GM18867 (cell line): ENCODE measurements around the gene RBM23.
"Not testable (repeated sequence)": the region's sequence is repeated elsewhere in the genome, so short reads cannot be mapped to it uniquely, and the experiment has no call there.

Source experiments
- ATAC-seq: cut with Tn5 transposase; IDR thresholded peaks from one replicate; pipeline ENCODE4 v1.9.1; 2021; ENCODE audit warnings: mild to moderate bottlenecking, moderate library complexity; ENCODE audit not compliant: unreplicated experiment

Gene RBM23

DNA sequence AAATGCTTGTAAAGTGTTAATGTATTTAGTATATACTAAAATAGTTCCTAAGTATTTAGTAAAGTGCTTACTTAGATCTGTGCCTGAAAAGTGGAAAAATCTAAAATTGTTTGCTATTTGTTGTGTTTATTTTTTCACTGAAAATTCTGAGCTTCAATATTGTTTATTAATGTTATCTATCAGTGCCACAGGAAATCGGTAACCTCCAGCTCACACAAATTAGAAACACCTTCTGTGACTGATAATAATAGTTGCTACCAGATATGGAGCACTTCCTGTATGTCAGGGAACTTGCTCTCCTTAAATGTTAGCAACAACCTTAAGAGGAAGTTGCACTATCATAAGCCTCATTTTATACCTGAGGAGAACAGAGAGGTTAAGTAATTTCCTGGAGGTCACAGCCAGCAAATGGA, 48.1 kb downstream of the RBM23 start:
- ATAC-seq = peak; percentile 40

DNA sequence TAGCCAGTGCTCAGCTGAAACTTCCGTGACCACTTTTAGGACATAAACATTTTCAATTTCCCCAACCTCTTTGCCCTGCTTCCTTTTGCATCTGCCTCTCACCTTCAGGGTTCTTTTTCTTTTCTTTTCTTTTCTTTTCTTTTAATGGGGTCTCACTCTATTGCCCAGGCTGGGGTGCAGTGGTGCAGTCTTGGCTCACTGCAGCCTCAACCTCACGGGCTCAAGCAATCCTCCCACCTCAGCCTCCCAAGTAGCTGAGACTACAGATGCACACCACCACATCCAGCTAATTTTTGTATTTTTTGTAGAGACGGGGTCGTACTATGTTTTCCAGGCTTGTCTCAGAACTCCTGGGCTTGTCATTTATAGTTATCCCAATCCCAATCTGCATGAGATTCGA, 52.1 kb downstream of the RBM23 start:
- ATAC-seq = no peak

DNA sequence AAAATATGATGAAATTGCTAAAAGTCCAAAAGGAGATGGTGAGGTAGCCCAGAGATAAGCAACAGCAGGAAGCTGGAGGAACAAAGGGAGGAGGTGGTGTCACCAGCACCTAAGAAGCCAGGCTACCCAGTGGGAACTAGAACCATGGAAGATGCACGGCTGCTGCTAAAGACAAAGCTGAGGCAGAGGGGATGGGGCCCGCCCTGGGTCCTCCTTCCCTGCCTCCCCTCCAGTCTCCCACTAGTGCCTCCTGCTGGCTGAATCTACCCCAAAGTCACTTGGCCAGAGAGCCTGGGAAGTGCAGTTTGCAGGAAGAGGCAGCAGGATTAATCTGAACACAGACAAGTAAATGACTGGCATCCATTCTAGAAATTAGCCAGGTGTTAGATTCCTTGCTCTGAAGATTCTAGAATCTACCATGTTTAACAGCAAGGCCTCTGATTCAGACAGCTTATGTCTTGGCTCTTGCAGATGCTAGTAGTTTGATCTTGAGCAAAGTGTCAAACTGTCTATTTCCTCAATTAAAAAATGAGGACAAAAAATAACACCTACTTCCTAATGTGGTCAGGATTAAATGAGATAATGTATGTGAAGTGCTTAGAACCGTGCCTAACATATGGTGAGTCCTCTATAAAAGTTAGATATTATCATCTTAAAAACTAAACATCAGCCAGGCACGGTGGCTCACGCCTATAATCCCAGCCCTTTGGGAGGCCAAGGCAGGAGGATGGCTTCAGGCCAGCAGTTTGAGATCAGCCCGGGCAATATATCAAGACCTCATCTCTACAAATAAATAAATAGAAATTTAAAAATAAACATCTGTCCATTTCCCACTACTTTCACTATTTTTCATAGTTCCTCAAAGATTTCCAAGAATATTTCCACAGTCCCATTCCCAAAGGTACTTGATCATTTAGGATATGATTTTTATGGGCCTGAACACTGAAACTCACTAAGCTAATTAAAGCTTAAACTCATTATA, 53.2 kb downstream of the RBM23 start:
- ATAC-seq = no peak

DNA sequence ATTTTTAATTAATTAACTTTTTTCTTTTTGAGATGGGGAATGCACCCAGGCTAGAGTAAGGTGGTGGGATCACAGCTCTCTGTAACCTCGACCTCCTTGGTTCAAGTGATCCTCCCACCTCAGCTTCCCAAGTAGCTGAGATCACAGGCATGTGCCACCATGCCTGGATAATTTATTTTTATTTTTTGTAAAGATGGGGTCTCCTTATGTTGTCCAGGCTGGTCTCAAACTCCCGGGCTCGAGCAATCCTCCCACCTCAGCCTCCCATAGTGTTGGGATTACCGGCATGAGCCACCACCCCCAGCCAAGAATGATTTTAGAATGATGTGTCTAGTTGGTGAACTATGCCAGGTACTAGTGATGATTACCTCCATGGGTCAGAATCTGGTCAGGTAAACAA, 54.0 kb downstream of the RBM23 start:
- ATAC-seq = no peak

DNA sequence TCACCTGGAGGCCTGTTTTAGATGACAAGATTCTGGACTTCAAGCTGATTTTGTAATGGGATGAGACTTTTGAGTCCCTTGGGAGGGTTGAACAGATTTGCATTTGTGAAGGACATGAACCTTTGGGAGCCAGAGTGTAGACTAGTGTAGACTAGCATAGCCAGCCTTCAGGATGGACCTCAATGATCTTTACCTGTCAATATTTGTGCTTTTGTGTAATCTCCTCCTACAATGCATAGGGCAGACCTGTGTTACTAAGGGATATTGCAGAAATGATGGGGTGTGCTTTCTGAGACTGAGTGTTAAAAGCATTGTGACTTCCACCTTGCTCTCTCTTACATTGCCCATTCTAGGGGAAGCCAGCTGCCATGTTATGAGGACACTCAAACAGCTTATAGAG, 57.3 kb downstream of the RBM23 start:
- ATAC-seq = no peak

DNA sequence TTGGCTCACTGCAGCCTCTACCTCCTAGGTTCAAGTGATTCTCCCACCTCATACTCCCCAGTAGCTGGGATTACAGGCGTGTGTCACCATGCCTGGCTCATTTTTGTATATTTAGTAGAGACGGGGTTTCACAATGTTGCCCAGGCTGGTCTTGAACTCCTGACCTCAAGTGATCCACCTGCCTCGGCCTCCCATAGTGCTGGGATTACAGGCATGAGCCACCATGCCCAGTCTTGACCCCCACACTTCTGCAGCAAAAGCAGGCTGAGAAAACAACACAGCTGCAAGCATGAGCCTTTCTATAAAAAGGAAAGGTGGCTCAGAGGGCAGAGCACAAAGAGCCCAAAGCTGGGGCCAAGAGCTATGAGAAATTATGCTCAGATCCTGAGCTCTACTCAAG, 58.6 kb downstream of the RBM23 start:
- ATAC-seq = not testable (repeated sequence)

DNA sequence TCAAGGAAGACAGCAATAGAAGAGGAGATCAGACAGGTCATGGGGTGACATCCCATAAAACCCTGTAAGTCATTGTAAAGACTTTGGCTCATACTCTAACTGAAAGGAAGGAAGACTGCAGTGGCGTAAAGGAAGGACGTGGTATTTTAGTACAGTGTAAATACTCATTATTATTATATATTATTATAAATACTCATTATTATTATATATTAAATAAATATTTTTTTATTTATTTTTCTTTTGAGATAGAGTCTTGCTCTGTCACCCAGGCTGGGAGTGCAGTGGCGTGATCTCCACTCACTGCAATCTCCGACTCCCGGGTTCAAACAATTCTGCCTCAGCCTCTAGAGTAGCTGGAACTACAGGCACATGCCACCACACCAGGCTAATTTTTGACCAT, 62.5 kb downstream of the RBM23 start:
- ATAC-seq = no peak

DNA sequence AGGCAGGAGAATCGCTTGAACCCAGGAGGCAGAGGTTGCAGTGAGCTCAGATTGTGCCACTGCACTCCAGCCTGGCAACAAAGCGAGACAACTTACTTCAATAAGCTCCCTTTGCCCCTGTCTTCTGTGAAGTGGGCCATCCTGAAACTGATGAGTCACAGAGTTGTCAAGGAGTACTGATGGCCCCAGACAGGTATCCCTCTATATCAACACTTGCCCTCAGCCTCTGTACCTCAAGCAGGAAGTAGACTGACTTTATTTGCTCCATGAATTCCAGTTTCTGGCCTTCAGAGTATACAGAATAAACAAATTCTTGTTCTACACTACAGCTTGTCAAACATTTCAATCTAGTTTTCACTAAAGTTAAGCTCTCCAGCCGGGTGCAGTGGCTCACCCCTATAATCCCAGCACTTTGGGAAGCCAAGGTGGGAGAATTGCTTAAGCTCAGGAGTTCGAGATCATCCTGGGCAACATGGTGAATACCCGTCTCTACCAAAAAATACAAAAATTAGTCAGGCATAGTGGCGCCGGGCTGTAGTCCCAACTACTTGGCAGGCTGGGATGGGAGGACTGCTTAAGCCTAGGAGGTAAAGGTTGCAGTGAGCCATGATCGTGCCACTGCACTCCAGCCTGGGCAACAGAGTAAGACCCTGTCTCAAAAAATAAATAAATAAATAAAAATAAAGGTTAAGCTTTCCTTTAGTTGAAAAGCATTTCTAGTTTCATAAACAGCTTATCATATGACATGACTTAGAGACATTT, 63.8 kb downstream of the RBM23 start:
- ATAC-seq = no peak

DNA sequence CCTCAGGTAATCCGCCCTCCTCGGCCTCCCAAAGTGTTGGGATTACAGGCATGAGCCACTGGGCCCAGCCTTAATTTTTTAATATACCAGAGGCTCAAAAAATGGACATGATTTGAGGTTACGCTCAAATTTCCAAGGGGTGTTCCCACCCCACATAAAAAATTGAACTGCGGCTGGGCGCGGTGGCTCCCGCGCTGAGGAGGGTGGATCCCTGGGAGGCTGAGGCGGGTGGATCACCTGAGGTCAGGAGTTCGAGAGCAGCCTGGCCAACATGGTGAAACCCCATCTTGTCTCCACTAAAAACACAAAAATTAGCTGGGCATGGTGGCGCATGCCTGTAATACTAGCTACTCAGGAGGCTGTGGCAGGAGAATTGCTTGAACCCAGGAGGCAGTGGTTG, 64.7 kb downstream of the RBM23 start:
- ATAC-seq = not testable (repeated sequence)

DNA sequence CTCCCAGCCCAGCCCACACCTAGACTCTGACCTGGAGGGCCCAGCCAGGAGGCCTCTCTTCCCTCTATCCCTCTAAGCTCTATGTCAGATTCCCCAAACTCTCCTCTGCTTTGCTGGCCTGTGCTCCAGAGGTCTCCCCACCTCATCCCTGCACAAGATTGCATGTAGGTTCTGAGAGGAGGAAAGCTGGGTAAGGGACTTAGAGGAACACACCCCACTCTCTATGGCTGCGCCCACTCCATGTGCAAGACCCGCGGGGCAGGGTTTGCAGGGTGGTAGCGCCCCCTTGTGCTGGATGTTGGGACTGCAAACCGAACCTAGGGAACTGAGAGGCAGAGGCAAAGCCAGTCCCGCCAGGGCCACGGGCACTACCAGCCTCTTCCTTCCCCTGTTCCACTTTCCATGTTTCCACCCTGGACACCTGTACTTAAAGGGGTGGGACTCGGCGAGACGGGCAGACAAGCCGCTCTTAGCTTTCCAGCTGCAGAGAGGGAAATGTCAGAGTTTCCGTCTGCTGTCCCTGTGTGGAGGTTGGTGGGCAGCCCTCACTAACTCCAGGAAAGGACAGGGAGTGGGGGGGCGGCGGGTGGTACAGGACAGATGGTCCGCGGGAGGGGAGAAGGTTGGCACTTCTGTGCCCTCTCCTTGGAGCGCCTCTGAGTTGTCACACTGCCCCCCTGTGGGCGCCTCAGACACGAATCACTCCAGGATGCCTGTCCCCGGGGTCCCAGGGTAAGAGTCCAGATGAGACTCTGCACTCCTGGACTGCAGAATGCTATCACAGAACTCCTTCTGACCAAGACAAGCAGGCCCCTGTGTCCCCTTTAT, 65.8 kb downstream of the RBM23 start:
- peak; percentile 81 for ATAC-seq

DNA sequence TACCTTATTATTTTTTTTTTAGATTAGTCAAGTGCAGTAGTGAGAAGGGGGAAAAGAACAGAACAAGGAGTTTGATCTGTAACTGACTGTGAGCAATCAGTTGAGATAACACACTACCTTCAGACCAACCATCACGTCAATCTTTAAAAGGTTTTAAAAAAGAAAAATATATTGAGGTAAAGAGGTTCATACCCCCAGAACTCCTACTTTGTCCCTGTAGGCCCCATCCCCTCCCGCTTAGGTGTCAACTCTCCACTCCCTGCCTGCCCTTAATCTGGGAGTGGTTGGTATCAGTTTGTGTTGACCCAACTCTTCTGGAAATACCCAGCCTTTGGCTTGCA, 66.4 kb downstream of the RBM23 start:
- ATAC-seq = no peak

DNA sequence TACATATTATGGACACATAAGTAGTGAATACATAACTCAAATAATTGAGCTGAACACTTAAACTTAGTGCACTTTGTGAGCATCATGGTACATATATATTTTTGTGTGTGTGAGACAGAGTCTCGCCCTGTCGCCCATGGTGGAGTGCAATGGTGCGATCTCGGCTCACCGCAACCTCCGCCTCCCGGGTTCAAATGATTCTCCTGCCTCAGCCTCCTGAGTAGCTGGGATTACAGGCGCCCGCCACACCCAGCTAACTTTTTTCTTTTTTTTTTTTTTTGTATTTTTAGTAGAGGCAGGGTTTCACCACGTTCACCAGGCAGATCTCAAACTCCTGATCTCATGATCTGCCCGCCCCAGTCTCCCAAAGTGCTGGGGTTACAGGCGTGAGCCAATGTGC, 66.8 kb downstream of the RBM23 start:
- not testable (repeated sequence) for ATAC-seq

DNA sequence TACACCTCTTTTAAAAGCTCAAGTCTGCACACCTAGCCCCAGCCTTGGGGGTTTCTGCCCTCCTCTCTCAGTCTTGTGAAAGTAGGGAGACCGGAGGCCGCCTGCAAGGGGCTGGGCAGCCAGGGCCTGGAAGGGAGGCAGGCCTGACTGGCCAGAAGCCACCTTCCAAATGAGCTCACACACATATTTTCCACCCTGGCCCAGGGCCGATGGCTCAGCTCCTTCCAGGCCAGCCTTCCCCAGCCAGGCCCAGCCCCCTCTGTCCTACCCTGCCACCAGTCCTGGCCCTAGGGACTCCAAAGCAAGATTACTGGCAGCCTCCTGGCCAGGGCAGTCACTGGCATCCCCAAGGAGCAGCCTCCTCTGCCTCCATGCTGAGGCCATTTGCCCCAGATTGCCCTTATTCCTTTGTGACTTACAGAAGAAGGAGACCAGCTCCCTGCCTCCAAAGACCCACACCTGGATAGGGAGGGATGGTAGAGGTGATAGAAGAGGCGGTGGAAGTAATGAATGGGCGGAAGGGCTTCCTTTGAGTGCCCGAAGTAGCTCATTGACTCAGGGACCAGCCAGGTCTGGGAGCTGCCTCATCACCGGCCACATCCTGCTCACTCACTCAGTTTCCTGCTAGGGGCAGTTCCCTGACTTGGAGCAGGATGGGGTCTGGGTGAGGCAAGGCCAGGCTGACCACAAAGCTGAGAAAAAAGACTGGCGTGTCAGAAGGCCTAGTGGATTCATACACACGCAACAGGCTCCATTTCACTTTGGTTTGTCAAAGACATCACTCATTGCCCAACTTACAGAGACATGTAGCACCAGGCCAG, 67.8 kb downstream of the RBM23 start:
- ATAC-seq = no peak

DNA sequence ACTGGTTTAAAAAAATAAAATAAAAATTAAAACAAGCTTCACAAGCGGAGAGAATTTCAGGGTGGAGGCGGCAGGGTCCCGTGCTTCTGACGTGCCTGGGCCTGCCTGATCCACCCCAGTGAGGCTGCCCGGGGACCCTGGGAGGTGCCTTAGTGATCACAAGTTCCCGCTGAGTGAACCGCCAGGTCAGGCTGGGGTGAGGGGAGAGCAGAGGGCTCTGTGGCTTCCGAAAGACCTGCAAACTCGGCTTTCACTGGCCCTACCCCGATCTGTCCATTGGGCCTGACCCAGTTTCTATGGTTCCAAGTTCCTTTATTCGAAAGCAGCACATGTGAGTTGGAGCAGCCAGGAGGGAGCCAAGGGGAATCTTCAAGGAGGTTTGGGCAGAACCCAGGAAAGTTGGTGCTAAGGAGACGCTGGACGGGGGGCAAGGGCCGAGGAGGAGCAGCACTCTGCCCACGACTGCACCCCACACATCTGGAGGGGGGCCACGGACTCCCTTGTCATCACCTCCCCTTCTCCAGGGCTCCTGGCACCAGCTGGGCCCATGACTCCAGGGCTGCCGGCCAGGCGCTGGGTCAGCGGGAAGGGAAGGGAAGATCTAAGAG, 69.6 kb downstream of the RBM23 start:
- no peak for ATAC-seq

DNA sequence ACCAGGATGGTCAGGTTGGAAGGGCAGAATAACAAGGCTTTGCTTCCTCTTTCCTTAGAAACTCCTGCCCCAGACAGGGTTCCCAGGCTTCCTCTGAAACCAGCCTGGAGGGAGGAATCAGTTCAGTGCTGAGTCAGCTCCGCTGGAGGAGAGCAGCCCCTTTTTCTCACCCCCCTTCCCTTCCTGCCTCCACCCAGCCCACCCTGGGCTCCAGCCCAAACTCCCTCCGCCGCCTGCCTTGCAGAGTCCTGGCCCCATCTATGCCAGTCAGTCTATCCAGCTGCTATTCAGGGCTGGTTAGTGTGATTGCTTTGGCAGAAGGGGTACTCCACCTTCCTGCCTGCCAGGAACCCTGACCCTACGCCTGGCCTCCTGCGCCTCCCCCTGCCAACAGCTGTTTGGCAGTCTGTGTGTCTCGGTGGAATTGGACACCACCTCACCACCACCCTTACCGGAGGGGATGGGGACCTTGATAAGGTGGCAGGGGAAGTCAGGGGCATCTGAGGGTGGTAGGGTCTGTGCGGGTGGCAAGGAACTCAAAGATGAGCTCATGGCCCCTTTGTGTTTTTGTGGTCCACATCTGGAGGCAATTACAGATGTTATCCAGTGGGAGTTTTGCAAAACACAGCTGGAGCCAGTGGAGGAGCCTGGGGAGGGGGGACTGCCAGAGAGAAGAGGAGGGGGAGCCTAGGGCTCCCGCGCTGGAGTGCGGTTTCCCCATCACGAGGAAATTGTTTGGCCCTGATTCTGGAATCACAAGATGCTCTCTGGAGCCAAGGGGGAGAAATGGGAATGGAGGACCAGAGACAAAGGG, 70.4 kb downstream of the RBM23 start:
- no peak for ATAC-seq

DNA sequence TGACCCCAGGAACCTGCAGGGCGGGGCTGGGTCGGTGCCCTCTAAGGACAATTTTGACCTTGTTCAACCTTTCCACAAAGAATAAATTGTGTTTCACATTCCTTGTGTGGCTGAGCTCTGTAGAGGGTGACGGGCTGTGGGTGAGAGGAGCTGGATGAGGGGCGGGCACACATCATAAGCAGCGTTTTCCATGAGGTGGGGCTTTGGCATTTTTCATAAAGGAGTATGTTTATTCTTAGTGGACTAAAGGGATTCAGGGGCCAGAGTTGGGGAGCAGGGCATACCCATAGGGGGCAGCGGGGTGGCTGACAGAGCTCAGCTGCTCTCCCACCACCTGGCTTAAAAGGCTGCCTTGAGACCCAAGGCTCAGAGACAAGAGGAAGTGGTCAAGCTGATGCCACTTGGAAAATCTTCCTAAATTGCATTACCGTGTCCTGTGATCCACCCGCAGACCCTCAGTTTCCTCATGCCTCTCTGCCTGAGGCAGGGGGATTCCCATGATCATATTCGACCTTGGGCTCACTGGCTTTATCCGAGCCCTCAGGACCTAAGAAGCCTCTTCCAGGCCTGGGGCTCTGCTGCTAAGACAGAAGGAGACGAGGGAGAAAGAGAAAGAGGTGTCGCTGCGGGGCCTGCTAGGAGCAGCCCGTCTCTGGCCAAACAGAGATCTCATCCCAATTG, 71.1 kb downstream of the RBM23 start:
- ATAC-seq = no peak

DNA sequence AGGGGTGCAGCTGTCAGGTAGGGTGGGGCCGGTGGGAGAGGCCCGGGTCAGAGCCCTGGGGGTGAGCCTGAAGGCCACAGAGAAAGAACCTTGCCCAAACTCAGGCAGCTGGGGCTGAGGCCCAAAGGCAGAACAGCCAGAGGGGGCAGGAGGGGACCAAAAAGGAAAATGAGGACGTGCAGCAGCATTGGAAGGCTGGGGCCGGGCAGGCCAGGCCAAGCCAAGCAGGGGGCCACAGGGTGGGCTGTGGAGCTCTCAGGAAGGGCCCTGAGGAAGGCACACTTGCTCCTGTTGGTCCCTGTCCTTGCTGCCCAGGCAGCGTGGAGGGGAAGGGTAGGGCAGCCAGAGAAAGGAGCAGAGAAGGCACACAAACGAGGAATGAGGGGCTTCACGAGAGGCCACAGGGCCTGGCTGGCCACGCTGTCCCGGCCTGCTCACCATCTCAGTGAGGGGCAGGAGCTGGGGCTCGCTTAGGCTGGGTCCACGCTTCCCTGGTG, 72.1 kb downstream of the RBM23 start:
- no peak for ATAC-seq
